ENCODE measurements around the gene DNAJB6.
A peak's percentile ranks its signal among the peaks of the same experiment; 100 is the strongest.

GRCh38 chr7:157299613-157300368 is 37.0 kb upstream of the DNAJB6 start:
- TF ChIP-seq ELF1 (IDR thresholded peaks at IDR 0.05; ENCODE audit: borderline replicate concordance, low read depth), result no peak
- no peak for TF ChIP-seq POLR2A (IDR thresholded peaks at IDR 0.05; ENCODE audit: borderline replicate concordance, extremely low read depth, insufficient read depth, insufficient read length)
- TF ChIP-seq CTCF (IDR thresholded peaks at IDR 0.05 in 2 of 3, conservative IDR thresholded peaks at IDR 0.05 in 1 of 3; ENCODE audit: borderline replicate concordance in 1 of 3, insufficient read depth in 1 of 3, low read depth in 2 of 3, low read length in 2 of 3), result peak in 2 of 3 experiments; percentile 46 to 60; a peak in 3 of 6 replicates
- no peak for TF ChIP-seq YY1 (IDR thresholded peaks at IDR 0.05; ENCODE audit: extremely low read depth, insufficient replicate concordance, low read depth, low read length)
- TF ChIP-seq MAX (IDR thresholded peaks at IDR 0.05), result peak; percentile 58
- TF ChIP-seq JUND (IDR thresholded peaks at IDR 0.05), result no peak
- no peak for TF ChIP-seq EZH2 (IDR thresholded peaks at IDR 0.05)
- no peak for TF ChIP-seq SRF (IDR thresholded peaks at IDR 0.05; ENCODE audit: low read depth)
- no peak for TF ChIP-seq RAD21 (IDR thresholded peaks at IDR 0.05; ENCODE audit: low read depth)
- TF ChIP-seq SP1 (IDR thresholded peaks at IDR 0.05; ENCODE audit: low read depth), result no peak
